H1 (cell line): ENCODE data around the gene RPL7A. TPM values are rescaled to one million over a fixed set of nuclear protein-coding genes. Genes with fewer than 3 reads are reported as not detected.

ENCODE experiments used
- BACH1 ChIP-seq: IDR thresholded peaks from 2 replicates; pipeline ENCODE4 v1.6.1; 2012; ENCODE audit warnings: low read length, improper control_type of control experiment
- CHD7 ChIP-seq: fragments of 300-600 bp; sonication (generic); IDR thresholded peaks from 2 replicates; pipeline ENCODE4 v1.7.1; 2012; ENCODE audit warnings: low read length, moderate library complexity, mild to moderate bottlenecking, inconsistent platforms; ENCODE audit not compliant: insufficient replicate concordance
- E2F6 ChIP-seq: IDR thresholded peaks from 2 replicates; pipeline ENCODE4 v1.6.1; 2012; ENCODE audit warnings: inconsistent platforms
- FOSL1 ChIP-seq: IDR thresholded peaks from 2 replicates; pipeline ENCODE4 v1.6.1; 2011; ENCODE audit warnings: mild to moderate bottlenecking, low read depth, low read length, moderate library complexity; ENCODE audit not compliant: insufficient read depth
- GABPA ChIP-seq: IDR thresholded peaks from 2 replicates; pipeline ENCODE4 v1.6.1; 2011; ENCODE audit warnings: mild to moderate bottlenecking, low read length, moderate library complexity, borderline replicate concordance; ENCODE audit not compliant: insufficient read depth
- HDAC6 ChIP-seq: IDR thresholded peaks from one replicate; pipeline ENCODE4 v1.7.1; 2012; ENCODE audit warnings: low read depth, mild to moderate bottlenecking, inconsistent platforms, low read length, moderate library complexity
- RFX5 ChIP-seq: IDR thresholded peaks from 2 replicates; pipeline ENCODE4 v1.6.1; 2011; ENCODE audit warnings: low read depth, low read length, improper control_type of control experiment, borderline replicate concordance
- SP1 ChIP-seq: IDR thresholded peaks from 2 replicates; pipeline ENCODE4 v1.6.1; 2011; ENCODE audit warnings: low read depth, low read length
- TCF12 ChIP-seq: IDR thresholded peaks from 2 replicates; pipeline ENCODE4 v1.6.1; 2011; ENCODE audit warnings: low read depth, mild to moderate bottlenecking, low read length
- polyA plus RNA-seq, 7 experiments: library from polyadenylated mRNA; depleted of rRNA in 3 of 7; stranded (reverse) in 5 of 7; unstranded in 2 of 7; fragments of >200 nt in 5 of 7; fragments of 200-250 nt in 2 of 7; gene quantifications; 1 replicate in 5 of 7; 2 replicates in 1 of 7; 4 replicates in 1 of 7; pipeline versions ENCODE4 v1.2.1 to v1.2.3, GENCODE V29; 2011 to 2013; ENCODE audit warnings: missing spikeins in 2 of 7, mixed read lengths in 2 of 7
- total RNA-seq: library from RNA; stranded (reverse); fragmentation: NEBNext Ultra II Directional; extraction: Animal tissue kit (Norgen Biotek cat#: 25700); gene quantifications from 2 replicates; pipeline ENCODE4 v1.2.1, GENCODE V29; 2021

The RPL7A gene
- total and polyA plus RNA-seq, 2 of the 8 experiments (the other 6 are each of a cell fraction or from before 2014, with no cell fraction given), result 2,578 to 2,783 TPM

- TF ChIP-seq GABPA (peak; percentile 34; the same call in 1 of the 2 replicates), RFX5 (no peak), SP1 (no peak), CHD7 (no peak), E2F6 (0 out of 2 replicates have a peak, but pooled peaks have one; percentile 23), HDAC6 (no peak), TCF12 (no peak), BACH1 (no peak), FOSL1 (no peak)
Observed at GRCh38 chr9:133396952-133397351, 48.9 kb downstream of the RPL7A start (continued).
